Stomach (tissue), 9 donors: ENCODE measurements around the gene DIS3L2. TPM values are rescaled to one million over a fixed set of nuclear protein-coding genes. Genes with fewer than 3 reads are reported as not detected.
A peak's percentile ranks its signal among the peaks of the same experiment; 100 is the strongest.

Source experiments
- DNase-seq, 2 donors: peaks; one replicate each; pipeline versions ENCODE4 v3.0.0 to v3.0.0-alpha.2; 2013 to 2019
- H3K27ac ChIP-seq, 5 donors: fragments of 200-600 bp in 4 of 5; sonication (generic) in 4 of 5; one replicate each; pipeline ENCODE4 v1.5.1; 2013 to 2019; ENCODE audit warnings: mild to moderate bottlenecking in 1 of 5, moderate library complexity in 1 of 5
- H3K27me3 ChIP-seq, 3 donors: fragments of 200-600 bp; sonication (generic); one replicate each; pipeline ENCODE4 v1.5.1; 2017 to 2019; ENCODE audit warnings: mixed run types in 1 of 3
- H3K36me3 ChIP-seq, 4 donors: fragments of 200-600 bp; sonication (generic); 1 replicate in 3 of 4; 2 replicates in 1 of 4; pipeline ENCODE4 v1.5.1; 2016 to 2019
- H3K4me1 ChIP-seq, 4 donors: fragments of 200-600 bp; sonication (generic); one replicate each; pipeline ENCODE4 v1.5.1; 2016 to 2019
- H3K4me3 ChIP-seq, 4 donors: fragments of 200-600 bp; sonication (generic) in 3 of 4; one replicate each; pipeline ENCODE4 v1.5.1; 2016 to 2019; ENCODE audit warnings: mild to moderate bottlenecking in 1 of 4
- H3K9me3 ChIP-seq, 4 donors: fragments of 200-600 bp; sonication (generic); one replicate each; pipeline ENCODE4 v1.5.1; 2016 to 2019
- EP300 ChIP-seq: sonication (generic); formaldehyde crosslinking; IDR thresholded peaks from one replicate; pipeline ENCODE4 v1.6.1; 2017; ENCODE audit warnings: antibody characterized with exemption
- POLR2A ChIP-seq, 4 donors: fragments of 450-650 bp; IDR thresholded peaks; one replicate each; pipeline ENCODE4 v1.6.1; 2016; ENCODE audit warnings: antibody characterized with exemption in 4 of 4, control low read depth in 2 of 4, mild to moderate bottlenecking in 1 of 4, moderate library complexity in 1 of 4
- POLR2AphosphoS5 ChIP-seq, 3 donors: sonication (generic); formaldehyde crosslinking; IDR thresholded peaks; one replicate each; pipeline ENCODE4 v1.6.1; 2016; ENCODE audit warnings: antibody characterized with exemption in 3 of 3
- WGBS, 5 donors: extraction: QIAGEN DNeasy Blood & Tissue Kit in 3 of 5; methylation state at CpG; one replicate each; pipeline versions ENCODE4 v1.1.5 to v1.1.7; 2013 to 2018; 5-methylcytosine and 5-hydroxymethylcytosine counted together
- intact Hi-C: fragments of 100-400 bp; cut with DNase I; formaldehyde crosslinking; loops from one replicate; pipeline ENCODE4 v1.15.1; 2023; ENCODE audit warnings: low total_unique reads
- polyA plus RNA-seq, 3 donors: library from polyadenylated mRNA; stranded (reverse); fragments of 200-250 nt; gene quantifications; one replicate each; pipeline ENCODE4 v1.2.3, GENCODE V29; 2013
- total RNA-seq, 5 donors: library from RNA; depleted of rRNA; stranded (reverse); fragments of >200 nt; gene quantifications; one replicate each; pipeline versions ENCODE4 v1.1.0 to v1.2.3, GENCODE V29; 2014 to 2016
- TF ChIP-seq, protein P1 (sequence below), 7 experiments: fragments of 450-650 bp in 4 of 7; fragments of 200-600 bp in 3 of 7; sonication (generic) in 3 of 7; IDR thresholded peaks; one replicate each; pipeline ENCODE4 v1.5.1; 2016 to 2019; ENCODE audit warnings: antibody characterized with exemption in 7 of 7, control low read depth in 2 of 7, mild to moderate bottlenecking in 1 of 7
- donor health status: healthy with polysubstance abuse.
- donor health status: Bipolar disorder and iron deficiency.
- donor health status: healthy.

Gene DIS3L2
- total and polyA plus RNA-seq, 8 donors: 10.4 to 124 (median 26.8) TPM

DNA sequence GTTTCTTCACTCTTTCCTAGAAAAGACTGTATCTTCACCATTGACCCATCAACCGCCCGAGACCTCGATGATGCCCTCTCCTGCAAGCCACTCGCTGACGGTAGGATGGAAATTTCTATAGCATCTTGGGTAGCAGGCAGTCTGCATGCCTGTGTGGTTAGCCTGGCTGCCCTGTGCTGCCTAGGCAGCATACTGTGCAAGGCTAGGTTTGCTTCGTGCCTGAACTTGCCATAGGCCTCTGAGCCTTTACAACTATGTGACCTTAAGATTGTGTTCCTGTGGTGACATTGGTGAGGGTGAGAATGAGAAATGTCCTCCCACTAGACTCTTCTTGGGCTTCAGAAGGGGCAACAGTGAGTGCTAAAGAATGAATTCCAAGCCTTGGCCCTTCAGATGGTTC, 248.8 kb downstream of the DIS3L2 start:
- 96 to 100% (median 99%) methylated on average over 6 of the region's 6 CpGs for WGBS, 5 donors
- Histone ChIP-seq H3K4me3 (no peak overlapping the region), H3K36me3 (peaks cover 5 to 17% (median 14%) of the 10 kb centered on the region in 4 donors), H3K4me1 (peaks cover 13 to 29% (median 22%) of the 10 kb centered on the region in 4 donors), H3K9me3 (no peaks in the 10 kb centered on the region), H3K27ac (no peak overlapping the region), H3K27me3 (no peaks in the 10 kb centered on the region)
- DNase-seq: no peak
- intact Hi-C loops: no loop called here
- TF ChIP-seq POLR2AphosphoS5 (IDR thresholded peaks at IDR 0.05) (no peak), POLR2A (IDR thresholded peaks at IDR 0.05) (no peak), EP300 (no peak)
- TF ChIP-seq, protein P1, sequence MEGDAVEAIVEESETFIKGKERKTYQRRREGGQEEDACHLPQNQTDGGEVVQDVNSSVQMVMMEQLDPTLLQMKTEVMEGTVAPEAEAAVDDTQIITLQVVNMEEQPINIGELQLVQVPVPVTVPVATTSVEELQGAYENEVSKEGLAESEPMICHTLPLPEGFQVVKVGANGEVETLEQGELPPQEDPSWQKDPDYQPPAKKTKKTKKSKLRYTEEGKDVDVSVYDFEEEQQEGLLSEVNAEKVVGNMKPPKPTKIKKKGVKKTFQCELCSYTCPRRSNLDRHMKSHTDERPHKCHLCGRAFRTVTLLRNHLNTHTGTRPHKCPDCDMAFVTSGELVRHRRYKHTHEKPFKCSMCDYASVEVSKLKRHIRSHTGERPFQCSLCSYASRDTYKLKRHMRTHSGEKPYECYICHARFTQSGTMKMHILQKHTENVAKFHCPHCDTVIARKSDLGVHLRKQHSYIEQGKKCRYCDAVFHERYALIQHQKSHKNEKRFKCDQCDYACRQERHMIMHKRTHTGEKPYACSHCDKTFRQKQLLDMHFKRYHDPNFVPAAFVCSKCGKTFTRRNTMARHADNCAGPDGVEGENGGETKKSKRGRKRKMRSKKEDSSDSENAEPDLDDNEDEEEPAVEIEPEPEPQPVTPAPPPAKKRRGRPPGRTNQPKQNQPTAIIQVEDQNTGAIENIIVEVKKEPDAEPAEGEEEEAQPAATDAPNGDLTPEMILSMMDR (IDR thresholded peaks at IDR 0.05): no peak

DNA sequence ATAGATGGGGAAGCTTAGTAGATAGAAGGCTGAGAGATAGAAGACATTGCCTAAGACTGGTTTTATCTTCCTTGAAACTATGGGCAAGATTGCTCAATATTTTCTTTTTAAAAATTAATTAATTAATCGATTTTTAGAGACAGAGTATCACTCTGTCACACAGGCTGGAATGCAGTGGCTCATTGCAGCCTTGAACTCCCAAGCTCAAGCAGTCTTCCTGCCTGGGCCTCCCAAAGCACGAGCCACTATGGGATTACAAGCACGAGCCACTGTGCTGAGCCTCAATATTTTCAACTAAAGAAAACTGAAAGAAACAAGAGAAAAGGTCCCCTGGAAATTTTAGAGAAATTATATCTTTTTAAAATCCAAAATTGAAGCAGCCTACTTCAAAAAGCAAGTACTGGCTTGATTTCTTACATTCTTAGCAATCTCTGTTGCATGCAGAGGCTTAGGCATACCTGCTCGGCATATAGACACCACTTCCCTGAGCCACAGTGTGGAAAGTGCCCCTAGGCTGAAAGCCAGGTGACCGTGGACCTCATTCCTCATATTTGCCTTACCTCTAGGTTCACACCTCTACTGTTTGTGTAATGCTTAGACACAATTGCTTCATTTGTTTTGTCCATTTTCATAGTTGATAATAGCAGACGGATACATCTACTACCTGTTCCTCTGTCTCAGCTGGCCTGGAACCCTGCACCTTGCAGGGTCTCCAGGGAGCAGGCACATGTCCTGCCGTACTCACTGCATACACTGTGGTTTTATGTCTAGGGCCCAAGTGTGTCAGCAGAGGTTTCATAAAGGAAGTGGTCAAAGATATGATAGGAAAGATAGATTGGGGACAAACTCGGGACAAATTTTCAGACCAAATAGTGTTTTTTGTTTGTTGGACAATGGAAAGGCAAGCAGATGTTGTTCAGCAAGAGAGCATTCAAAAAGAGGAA, 250.5 kb downstream of the DIS3L2 start:
- intact Hi-C loops: no loop called here
- peaks cover 5 to 19% (median 14%) of the 10 kb centered on the region in 4 donors for H3K36me3 ChIP-seq
- peak; percentile 55 to 65 for DNase-seq
- TF ChIP-seq POLR2AphosphoS5 (IDR thresholded peaks at IDR 0.05): peak in 1 of 3 donors; percentile 17
- no peak for TF ChIP-seq EP300
- peak overlapping the region in 1 of 5 donors; percentile 53 for H3K27ac ChIP-seq
- no peaks in the 10 kb centered on the region for H3K9me3 ChIP-seq
- peaks cover 13 to 20% (median 17%) of the 10 kb centered on the region in 4 donors for H3K4me1 ChIP-seq
- 42 to 69% (median 62%) methylated on average over 8 of the region's 8 CpGs for WGBS, 5 donors
- no peak overlapping the region for H3K4me3 ChIP-seq
- H3K27me3 ChIP-seq: no peaks in the 10 kb centered on the region

DNA sequence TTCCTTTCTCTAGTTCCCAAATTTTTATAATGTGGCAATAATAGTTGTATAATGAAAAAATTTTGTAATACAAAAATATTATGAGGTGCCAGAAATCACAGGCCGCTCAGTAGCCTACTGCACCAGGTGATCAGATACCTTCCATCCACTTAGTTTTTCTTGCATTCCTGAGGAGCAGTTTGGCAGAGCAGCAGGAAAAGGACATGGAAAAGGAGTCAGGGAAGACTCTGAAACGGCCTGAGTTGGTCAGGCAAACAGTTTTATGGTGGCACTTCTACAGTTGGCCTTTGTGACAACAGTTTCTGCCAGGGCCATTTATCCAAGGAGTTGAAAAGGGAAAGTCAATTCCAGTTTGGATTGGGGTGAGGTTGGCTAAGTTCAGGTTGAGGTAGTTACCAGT, 251.7 kb downstream of the DIS3L2 start:
- TF ChIP-seq, protein P1 (IDR thresholded peaks at IDR 0.05): no peak
- no peak for TF ChIP-seq EP300
- no peak for TF ChIP-seq POLR2AphosphoS5 (IDR thresholded peaks at IDR 0.05)
- TF ChIP-seq POLR2A (IDR thresholded peaks at IDR 0.05): no peak
- H3K36me3 ChIP-seq: peaks cover 5 to 27% (median 14%) of the 10 kb centered on the region in 4 donors
- no peak for DNase-seq
- WGBS, 5 donors: 76 to 87% (median 83%) methylated on average over 2 of the region's 2 CpGs
- H3K27ac ChIP-seq: no peak overlapping the region
- no peaks in the 10 kb centered on the region for H3K27me3 ChIP-seq
- no peaks in the 10 kb centered on the region for H3K9me3 ChIP-seq
- intact Hi-C loops: no loop called here
- H3K4me1 ChIP-seq: peaks cover 13 to 20% (median 15%) of the 10 kb centered on the region in 4 donors
- no peak overlapping the region for H3K4me3 ChIP-seq

DNA sequence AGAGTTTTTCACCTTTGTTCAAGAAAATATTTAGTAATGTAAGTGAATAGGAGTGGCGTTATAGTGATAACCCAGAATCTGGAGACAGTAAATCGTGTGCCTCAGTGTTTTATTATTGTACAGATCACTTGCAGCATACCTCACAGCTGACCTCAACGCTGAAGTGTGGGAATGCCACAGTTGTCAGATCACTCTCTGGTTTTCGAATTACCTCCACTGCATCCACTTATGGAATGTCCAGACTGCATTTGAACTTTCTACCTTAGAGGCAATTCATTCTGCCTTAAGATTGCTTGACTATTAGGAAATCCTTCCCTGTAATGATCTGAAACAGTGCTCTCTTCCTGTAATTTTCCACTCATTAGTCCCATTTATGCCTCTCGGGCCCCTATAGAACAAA, 252.5 kb downstream of the DIS3L2 start:
- Histone ChIP-seq H3K27me3 (no peaks in the 10 kb centered on the region), H3K27ac (no peak overlapping the region), H3K4me1 (peaks cover 13 to 25% (median 21%) of the 10 kb centered on the region in 4 donors), H3K4me3 (no peak overlapping the region), H3K9me3 (no peaks in the 10 kb centered on the region), H3K36me3 (peaks cover 5 to 27% (median 14%) of the 10 kb centered on the region in 4 donors)
- TF ChIP-seq EP300: no peak
- TF ChIP-seq POLR2A (IDR thresholded peaks at IDR 0.05): no peak
- TF ChIP-seq, protein P1 (IDR thresholded peaks at IDR 0.05): no peak
- TF ChIP-seq POLR2AphosphoS5 (IDR thresholded peaks at IDR 0.05): no peak
- 90 to 96% (median 94%) methylated on average over 5 of the region's 5 CpGs for WGBS, 5 donors
- no peak for DNase-seq
- intact Hi-C loops: no loop called here
